SW 1271 (cell line): ENCODE results near the gene MDK.
A peak's percentile ranks its signal among the peaks of the same experiment; 100 is the strongest.

Source experiments
- DNase-seq, 2 experiments: peaks; one replicate each; lab custom pipeline; 2025; lab: John Stamatoyannopoulos, UW

Gene MDK

GRCh38 chr11:46381048-46381818, at the start of gene MDK:
MDK (plus strand) TSS chr11:46381669; CDS start chr11:46382058, 389 bp downstream.
- DNase-seq, result no peak

- no peak for DNase-seq
Measured at GRCh38 chr11:46332093-46332567, 49.3 kb upstream of the MDK start.

GRCh38 chr11:46332568-46333393, 48.7 kb upstream of the MDK start:
- no peak for DNase-seq

GRCh38 chr11:46333394-46333947, 48.0 kb upstream of the MDK start:
- no peak for DNase-seq

GRCh38 chr11:46334211-46334610, 47.3 kb upstream of the MDK start:
- DNase-seq, result no peak

- DNase-seq, result no peak
Measured at GRCh38 chr11:46335271-46335670, 46.2 kb upstream of the MDK start.

GRCh38 chr11:46335890-46336562, 45.4 kb upstream of the MDK start:
- no peak for DNase-seq

GRCh38 chr11:46336563-46337180, 44.8 kb upstream of the MDK start:
- DNase-seq, result no peak

- no peak for DNase-seq
Measured at GRCh38 chr11:46337626-46338345, 43.7 kb upstream of the MDK start.

- no peak for DNase-seq
Measured at GRCh38 chr11:46338636-46338987, 42.9 kb upstream of the MDK start.

GRCh38 chr11:46338988-46339666, 42.3 kb upstream of the MDK start:
- DNase-seq, result no peak

GRCh38 chr11:46339816-46340215, 41.7 kb upstream of the MDK start:
- no peak for DNase-seq

- no peak for DNase-seq
Measured at GRCh38 chr11:46341454-46341853, 40.0 kb upstream of the MDK start.

- DNase-seq, result no peak
Measured at GRCh38 chr11:46342239-46342638, 39.2 kb upstream of the MDK start.

GRCh38 chr11:46343520-46343919, 37.9 kb upstream of the MDK start:
- no peak for DNase-seq

GRCh38 chr11:46345131-46345597, 36.3 kb upstream of the MDK start:
- no peak for DNase-seq

GRCh38 chr11:46345881-46346484, 35.5 kb upstream of the MDK start:
- no peak for DNase-seq

- peak in 1 of 2 experiments; percentile 63 for DNase-seq
Measured at GRCh38 chr11:46346886-46347636, 34.4 kb upstream of the MDK start, which contains the start of gene DGKZ. DGKZ (plus strand) TSS chr11:46347463; CDS start chr11:46347660, 197 bp downstream.
